KG1 (cell line): ENCODE measurements around the gene ZFP36L2.
"Not testable (repeated sequence)": the region's sequence is repeated elsewhere in the genome, so short reads cannot be mapped to it uniquely, and the experiment has no call there.

ENCODE experiments used
- DNase-seq: peaks from one replicate; lab custom pipeline; 2025; lab: John Stamatoyannopoulos, UW

Gene ZFP36L2

DNA sequence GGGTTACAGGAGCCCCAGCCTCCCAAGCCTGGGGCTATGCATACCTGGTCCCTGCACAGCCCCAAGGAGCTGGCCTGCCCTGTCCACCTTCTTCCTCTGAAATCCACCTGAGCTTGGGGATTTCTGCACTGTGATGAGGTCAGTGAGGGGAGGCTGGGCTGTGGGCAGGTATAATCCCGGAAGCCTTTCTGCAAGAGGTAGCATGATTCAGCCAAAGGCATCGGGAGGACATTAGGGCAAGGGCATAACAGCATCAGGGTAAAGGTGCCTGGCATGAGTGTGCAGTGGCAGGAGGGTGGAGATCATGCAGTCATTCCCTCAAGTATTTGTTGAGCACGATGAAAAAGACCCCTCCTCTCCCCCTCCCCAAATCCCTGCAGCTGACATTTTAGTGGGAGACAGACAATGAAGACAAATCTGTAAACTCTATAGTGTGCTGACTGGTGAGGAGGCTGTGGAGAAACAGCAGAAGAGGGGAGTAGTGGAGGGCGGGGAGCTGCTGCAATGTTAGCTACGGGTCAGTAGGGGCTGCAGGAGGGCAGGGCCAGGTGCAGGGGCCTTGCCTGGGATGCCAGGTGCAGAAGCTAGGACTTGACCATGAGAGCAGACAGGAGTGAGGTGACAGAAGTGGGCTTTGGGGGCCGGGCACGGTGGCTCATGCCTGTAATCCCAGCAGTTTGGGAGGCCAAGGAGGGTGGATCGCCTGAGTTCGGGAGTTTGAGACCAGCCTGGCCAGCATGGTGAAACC lies 18.7 kb downstream of the ZFP36L2 start:
- DNase-seq = no peak

DNA sequence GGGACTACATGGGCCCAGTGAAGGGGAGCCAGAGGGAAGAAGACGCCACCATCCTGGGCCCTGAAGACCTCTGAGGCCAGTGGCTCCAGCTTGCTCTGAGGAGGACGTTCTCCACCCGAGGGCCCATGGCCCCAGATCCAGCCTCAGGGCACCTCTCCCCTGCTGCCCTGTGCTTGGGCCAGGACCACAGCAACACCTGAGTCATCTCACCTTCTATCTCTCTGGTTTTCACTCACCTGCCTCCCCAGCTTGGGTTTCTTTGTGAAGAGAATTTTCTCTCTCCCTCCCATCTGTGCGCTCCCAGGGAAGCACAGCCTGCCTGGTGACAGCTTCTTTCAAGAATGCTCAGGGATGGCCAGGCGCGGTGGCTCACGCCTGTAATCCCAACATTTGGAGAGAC lies 19.8 kb downstream of the ZFP36L2 start:
- no peak for DNase-seq

DNA sequence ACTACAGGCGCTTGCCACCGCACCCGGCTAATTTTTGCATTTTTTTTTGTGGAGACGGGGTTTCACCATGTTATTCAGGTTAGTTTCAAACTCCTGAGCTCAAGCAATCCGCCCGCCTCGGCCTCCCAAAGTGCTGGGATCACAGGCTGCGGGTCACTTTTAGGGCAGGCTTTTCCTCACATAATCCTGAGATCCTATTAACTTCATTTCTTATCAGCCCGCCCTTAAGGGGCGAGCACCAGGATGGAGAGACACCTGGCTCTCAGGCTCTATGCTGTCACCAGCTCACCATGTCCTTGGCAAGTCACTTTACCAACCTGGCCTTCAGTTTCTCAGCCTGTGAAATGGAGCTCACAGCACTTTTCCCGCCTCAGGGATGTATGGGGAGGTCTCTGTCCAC lies 23.0 kb downstream of the ZFP36L2 start:
- DNase-seq = no peak

DNA sequence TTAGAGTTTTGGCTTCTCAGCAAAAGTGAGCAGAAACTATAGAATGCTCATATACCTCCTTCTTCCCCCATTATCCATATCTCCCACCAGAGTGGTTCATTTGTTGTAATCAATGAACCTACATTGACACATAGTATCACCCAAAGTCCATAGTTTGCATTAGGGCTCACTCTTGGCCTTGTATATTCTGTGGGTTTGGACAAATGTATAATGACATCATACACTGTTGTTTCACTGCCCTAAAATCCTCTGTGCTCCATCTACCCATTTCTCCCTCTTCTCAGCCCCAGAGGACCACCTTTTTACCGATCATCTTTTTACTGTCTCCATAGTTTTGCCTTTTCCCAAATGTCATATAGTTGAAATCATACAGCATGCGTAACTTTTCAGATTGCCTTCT lies 24.1 kb downstream of the ZFP36L2 start:
- no peak for DNase-seq

DNA sequence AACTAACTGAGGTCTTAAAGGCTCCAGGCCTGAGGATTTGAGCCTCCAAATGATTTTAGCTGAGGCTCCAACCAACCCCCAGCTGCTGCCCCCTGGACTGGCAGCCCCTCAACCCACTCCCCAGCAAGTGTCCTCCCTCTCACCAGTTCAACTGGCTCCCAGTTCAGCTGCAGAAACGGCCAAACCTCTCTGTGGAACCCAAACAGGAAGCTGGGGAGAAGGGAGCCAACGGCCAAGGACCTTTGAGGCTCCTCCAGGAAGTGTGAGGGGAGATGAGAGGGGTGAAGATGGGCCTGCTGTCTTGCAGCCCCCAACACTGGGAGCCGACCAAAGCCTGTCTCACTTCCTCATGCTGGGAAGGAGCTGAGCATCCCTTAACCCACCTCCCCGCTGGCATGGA lies 24.9 kb downstream of the ZFP36L2 start:
- DNase-seq = no peak

DNA sequence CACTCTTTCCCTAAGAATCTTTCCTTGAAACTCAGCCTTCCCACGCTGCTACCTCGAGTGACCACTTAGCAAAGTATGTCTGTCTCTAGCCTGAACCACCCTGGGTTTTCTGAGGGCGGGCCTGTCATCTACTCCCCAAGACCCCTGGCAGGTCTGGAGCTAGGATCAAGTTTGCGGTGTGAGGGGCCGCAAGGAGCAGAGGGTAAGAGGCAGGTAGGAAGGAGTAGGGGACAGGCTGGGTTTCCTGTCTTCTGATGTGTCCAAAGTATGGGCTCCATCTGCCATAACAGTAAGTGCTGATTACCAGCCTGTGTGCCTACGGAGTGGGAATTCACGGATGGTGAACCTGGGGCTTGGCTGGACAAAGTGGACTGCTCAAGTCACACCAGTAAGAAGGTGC lies 25.4 kb downstream of the ZFP36L2 start:
- no peak for DNase-seq

DNA sequence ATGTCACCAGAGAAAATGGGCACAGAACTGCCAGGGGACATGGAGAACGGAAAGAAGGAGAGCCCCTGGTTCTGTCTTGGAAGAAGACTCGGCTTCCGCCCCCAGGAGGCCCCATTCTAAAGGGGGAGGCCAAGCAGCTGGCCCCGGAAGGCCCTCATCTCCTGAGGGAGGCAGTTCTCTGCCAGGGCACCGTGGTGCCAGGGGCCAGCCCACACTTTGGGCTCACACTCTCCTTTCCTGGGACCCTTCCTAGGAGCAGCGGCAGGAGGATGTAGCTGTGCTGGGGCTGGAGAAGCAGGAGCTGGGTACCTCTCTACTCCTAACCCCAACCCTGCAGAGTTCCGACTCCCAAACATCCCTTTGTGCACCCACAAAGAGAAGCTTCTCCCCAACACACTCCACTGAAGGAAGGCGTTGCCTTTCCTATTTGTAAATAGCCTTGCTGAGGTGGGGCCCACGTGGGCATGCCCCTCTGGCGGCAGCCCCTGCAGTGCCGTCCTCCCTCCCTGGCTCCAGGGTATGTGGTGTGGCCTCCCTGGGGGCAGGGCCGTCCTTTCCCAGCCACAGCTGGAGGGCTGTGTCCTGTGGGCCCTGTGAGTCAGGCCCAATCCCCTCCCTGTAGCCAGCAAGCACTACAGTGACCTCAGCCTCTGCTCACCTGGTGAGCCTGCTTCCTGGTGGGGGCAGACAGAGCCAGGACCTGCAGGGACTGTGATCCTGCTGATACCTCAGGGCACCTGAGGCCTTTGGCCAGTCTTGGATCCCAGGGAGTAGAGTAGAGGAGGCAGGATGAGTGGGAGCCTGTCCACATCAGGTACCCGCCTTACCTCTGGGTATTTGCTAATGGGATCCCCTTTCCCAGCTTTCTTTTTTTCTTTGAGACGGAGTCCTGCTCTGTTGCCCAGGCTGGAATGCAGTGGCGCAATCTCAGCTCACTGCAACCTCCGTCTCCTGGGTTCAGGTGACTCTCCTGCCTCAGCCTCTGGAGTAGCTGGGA lies 26.6 kb downstream of the ZFP36L2 start:
- no peak for DNase-seq

DNA sequence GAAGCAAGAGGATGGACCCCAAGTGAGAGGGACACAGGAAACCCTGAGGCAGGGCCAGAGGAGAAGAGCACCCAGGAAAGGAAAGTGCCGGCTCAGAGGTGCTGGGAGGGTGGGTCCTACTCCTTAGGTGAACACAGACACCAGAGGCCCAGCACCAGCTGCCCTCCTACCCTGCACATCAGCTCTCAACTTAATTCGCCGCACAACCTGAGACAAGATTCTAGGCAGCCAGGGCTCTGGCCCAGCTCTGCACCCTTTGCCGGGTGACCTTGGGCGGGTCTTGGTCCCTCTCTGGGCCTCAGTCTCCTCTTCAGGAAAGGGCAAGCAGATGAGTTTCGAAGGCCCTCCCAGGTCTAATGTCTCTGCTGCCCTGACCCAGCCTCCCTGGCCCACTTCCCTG lies 28.1 kb downstream of the ZFP36L2 start:
- DNase-seq = no peak

DNA sequence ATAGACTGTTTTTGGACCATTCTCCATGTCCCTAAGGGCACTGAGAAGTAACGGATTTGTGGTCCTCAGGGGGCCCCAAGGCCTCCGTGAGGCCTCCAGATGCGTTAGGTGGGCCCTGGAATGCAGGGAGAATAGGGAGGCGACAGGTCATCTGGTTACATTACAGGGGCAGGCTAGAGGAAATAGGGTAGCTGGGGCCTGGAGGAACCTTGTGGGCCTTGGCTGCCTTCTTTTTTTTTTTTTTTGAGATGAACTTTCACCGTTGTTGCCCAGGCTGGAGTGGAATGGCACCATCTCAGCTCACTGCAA lies 28.9 kb downstream of the ZFP36L2 start:
- no peak for DNase-seq

DNA sequence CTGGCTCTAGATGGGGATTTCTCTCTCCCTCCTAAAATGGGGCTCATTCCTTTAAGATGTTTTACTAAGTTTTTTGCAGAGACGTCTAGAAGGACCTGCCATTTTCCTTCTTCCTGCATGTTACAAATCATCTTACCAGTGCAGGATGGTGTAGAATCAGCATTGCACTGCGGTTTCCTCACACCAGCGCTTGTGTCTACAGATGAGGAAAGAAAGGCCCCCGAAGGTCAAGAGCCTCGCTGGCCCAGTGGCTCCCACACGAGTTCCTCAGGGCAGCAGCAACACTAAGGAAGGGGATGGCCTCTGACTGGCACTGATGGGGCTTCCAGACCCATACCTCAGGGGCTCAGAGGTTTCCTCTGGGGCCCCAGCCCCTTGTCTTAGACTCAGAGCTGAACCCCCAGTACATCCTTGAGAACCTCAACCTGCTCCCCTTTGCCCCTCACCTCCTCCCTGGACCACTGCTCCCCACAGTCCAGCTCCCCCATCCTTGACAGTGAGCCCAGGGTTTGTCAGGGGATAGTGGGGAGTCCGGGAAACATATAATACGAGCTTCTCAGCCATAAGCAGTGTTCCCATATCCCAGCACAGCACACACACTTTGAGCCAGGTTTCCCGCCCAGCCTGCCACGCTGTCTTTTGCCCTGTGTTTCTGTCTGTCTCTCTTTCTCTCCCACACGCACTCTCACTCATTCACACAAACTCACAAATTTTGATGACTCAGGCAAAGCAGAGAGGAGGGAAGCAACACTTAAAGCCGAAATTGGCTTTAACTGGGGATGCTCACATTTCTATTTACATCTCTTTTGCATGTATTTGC lies 29.4 kb downstream of the ZFP36L2 start:
- no peak for DNase-seq

DNA sequence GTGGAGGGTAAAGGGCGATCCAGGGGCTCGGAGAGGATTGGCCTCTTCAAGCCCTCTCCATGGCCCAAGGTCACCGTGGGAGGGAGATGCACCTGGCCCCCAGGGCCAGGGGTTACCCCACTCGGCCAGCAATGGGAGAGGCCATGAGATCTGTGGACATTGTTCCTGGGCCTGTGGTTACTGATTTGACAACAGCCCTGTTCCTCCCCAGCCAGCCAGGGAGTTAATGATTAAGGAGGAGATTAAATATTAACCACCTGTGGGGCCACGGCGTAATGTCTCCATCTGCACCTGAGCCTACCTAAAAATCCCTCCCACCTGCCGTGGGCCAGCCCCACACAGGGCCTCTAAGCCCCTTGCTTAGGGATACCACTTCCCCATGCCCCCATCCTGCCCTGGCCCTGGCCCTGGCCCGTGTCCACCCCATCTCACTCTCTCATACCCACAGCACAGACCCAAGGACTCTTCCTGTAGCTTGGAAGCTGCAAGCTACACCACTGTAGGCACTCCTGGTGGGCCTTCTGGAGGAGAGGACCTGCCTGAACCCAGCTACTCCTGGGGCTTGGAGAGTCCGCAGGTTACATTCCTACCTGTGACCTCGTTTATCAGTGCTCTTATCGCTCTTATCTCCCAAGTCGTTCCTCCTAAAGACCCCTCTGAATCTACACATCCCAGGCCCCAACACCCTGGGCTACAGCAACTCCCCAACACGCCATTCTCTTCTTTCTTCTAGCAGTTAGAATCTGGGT lies 32.1 kb downstream of the ZFP36L2 start:
- DNase-seq = peak; percentile 25

DNA sequence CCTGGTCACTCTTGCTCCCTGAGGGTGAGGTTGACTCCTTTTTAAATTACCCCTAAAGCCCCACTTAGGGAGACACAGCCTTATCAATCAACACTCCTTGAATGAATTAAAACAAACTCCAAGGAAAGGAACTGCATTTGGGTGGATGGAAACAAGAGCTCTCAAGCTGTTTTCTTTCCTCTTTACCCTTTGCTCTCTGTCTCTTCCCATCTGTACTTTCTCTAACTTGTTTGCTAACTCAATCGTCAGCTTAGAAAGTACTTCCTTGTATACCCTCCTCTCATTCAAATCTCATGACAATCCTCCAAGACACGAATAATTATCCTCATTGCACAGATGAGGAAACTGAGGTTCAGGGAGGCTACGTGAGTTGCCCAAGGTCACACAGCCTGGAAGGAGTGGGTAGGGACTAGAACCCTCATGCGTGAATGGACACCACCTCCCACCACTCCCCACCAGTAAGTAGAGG lies 32.7 kb downstream of the ZFP36L2 start:
- no peak for DNase-seq

DNA sequence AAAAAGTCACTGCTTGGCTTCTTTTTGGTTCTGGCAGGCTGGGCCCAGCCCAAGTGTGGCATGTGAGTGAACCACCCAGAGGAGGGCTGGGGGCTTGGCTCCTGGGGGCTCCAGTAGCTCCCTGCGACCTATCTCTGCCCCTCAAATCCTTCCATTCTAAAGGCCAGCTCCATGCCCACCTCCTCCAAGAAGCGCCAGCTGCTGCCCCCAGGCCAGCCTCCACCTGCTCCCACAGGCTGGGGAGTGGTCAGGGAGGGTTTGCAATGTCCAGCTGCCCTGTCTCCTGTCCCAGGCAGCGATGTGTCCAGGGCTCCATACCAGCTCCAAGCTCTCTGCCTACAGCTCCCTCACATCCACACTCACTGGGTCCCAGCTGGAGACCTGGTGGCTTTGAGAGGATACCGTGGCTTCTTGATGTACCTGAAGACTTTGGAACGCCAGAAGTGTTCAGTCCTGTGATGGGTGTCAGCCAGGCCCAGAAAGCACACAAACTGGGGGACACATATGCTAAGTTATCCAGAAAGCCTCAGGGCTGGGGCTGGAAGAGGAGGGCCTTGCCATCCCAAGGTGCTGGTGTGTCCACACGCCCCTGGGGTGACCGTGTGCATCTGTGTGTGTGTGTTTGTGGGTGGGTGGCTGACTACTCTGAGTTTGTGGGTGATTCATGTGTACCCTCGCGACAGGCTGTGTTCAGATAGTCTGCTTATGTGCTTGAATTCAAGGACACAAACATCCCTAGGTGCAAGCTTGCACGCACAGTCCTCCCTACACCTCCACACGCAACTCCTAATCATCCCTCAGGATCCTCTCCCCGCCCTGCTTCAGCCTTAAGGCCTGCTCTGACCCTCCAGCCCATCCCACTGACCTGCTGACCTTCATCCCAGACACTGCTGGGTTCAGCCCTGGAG lies 33.4 kb downstream of the ZFP36L2 start:
- no peak for DNase-seq

DNA sequence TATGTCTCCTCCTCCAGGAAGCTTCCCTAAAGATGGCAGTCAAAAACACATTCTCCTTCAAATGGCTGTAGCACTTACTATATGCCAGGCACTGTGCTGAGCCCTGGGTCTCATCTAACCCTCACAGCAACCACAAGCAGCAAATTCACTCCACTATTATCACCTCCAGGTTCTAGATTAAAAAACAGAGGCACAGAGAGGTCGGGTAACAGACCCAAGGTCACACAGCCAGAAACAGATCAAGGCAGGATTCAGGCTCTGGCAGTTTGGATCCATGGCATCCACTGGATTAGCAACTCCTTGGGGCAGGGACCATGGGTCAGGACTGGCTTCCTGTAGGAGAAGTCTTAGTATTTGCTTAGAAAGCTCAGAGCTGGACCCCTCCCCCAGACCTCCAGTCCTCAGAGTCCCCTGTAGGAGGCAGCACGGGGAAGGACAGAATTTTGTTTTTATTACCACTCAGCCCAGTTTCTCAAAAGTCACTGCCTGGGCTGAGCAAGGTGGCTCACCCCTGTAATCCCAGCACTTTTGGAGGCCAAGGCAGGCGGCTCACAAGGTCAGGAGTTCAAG lies 34.4 kb downstream of the ZFP36L2 start:
- no peak for DNase-seq

DNA sequence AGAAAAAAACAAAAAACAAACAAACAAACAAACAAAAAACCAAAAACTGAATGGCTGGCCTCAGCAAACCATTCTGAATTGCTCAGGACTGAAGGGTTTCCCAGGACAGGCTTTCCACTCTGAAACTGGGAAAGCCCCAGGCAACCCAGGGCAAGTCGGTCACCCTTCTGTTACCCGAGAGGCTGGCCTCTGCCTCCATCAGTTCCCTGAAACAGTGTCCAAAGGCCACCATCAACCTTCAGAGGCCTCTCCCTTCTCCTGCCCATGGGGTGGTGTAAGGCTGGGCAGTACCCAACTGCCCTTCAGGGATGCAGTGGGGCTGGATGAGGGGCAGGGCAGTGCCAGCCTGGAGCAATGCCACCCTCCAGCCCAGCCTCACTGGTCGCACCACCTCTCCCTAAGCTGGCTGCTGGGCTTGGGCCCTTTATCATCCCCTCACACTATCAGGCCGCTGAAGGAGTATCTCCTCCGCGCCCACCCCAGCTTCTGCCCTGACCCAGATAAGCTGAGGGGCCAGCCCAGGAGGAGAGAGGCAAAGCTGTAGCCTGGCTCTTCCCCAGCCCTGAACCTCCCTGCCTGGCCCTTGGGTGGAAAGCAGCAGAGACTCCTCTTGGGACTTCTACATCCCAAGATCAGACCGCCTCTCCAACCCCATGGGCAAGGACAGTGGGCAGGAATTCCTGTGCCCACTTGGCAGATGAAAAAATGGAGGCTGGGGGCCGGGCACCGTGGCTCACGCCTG lies 35.9 kb downstream of the ZFP36L2 start:
- no peak for DNase-seq

DNA sequence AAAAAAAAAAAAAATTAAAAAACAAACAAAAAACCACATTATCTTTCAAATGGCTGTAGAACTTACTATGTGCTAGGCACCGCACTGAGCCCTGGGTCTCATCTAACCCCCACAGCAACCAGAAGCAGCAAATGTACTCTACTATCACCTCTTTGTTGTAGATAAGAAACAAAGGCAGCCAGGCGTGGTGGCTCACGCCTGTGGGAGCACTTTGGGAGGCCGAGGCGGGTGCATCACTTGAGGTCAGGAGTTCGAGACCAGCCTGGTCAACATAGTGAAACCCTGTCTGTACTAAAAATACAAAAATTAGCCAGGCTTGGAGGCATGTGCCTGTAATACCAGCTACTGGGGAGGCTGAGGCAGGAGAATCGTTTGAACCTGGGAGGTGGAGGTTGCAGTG lies 36.5 kb downstream of the ZFP36L2 start:
- DNase-seq = not testable (repeated sequence)

DNA sequence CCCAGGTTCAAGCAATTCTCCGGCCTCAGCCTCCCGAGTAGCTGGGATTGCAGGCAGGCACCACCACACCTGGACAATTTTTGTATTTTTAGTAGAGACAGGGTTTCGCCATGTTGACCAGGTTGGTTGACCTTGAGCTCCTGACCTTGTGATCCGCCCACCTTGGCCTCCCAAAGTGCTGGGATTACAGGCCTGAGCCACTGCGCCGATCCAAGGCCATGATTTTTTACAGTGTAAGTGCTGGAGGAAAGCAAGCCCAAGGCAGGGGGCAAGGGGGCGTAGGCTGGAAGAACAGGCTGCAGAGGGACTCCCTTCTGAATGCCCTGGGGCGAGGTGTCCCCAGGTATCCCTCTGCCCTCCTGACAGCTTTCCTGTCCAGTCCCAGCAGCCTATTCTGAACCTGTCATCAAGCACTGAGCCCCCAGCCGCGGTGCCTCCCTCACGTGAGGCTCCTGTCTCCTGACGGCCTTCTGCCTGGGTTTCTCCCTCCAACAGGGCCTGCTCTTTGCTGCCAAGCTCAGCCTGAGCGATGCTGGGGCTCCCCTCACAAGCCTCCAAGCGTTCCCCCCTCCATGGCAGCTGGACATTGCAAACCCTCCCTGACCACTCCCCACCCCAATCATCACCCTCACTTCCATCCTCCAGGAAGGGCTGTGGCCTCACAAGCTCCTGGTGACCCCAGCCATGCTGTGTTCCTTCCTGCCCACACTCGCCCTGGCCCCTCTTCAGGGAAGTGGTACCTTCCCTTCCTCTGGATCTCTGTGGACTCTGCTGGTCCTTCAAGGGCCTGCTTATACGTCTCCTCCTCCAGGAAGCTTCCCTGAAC lies 37.6 kb downstream of the ZFP36L2 start:
- DNase-seq = no peak

DNA sequence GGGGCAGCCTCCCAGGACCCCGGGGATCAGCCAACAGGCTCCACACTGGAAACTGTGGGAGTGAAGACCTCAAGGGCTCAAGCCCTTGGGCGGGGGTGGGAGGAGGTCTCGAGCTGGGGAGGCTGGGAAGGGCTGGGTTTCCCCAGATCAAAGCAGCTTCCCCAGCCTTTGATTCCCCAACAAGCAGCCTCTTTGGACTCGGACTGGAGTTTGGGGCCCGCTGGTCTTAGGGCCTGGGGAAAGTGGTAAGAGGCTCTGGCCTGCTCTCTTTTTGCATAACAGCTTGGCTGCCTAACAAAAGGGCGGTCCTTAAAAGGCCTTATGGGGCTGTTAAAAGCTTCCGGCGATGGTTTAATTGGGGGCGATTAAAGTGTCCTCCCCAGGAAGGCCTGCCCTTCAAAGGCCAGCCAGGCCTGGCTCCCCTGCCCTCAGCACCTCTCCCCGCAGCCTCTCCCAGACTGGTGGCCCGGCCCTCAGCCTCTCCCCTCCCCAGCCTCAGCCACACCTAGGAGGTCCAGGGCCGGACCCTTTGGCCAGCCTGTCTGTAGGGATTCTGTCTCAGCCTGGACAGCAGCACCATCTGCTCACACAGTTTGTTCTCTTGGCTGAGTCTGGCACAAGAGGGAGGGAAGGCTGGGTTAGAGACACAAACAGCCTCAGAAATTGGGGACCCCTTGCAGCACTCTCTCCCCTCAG lies 39.6 kb downstream of the ZFP36L2 start:
- DNase-seq = no peak
